Posterior vena cava (tissue), 2 donors: ENCODE data around the gene ZEB1. TPM values are rescaled to one million over a fixed set of nuclear protein-coding genes. Genes with fewer than 3 reads are reported as not detected.
"Not testable (repeated sequence)": the region's sequence is repeated elsewhere in the genome, so short reads cannot be mapped to it uniquely, and the experiment has no call there.

Experiments used
- DNase-seq: peaks from one replicate; pipeline ENCODE4 v3.0.0-alpha.2; 2020; ENCODE audit warnings: low spot score
- intact Hi-C, 2 donors: fragments of 100-400 bp; cut with DNase I; formaldehyde crosslinking; loops; one replicate each; pipeline versions ENCODE4 v1.14.1 to v1.14.2; 2022 to 2023
- total RNA-seq, 2 donors: library from RNA; stranded (reverse); fragmentation: NEBNext Ultra II Directional; extraction: Animal tissue kit (Norgen Biotek cat#: 25700); gene quantifications; one replicate each; pipeline ENCODE4 v1.2.1, GENCODE V29; 2021
- donor health status: DM: yes; HTN: yes; CAD: no.
- donor health status: DM: yes; HTN: yes; CAD: no.

Gene ZEB1
- total RNA-seq, 2 donors from 2014 or later = 118 to 141 TPM

- intact Hi-C loops = no loop called here
- DNase-seq = no peak
These were observed 207.7 kb downstream of the ZEB1 start for GRCh38 chr10:31526681-31527080.

- no peak for DNase-seq
- intact Hi-C loops = no loop called here
These were observed 209.8 kb downstream of the ZEB1 start for GRCh38 chr10:31528831-31529230.

GRCh38 chr10:31536302-31536701 is 217.3 kb downstream of the ZEB1 start:
- no peak for DNase-seq

GRCh38 chr10:31549896-31550295 is 230.9 kb downstream of the ZEB1 start:
- no peak for DNase-seq
- intact Hi-C loops = no loop called here

More at GRCh38 chr10:31536302-31536701, 217.3 kb downstream of the ZEB1 start:
- intact Hi-C loops = no loop called here

GRCh38 chr10:31554556-31554955 is 235.5 kb downstream of the ZEB1 start:
- intact Hi-C loops = no loop called here
- no peak for DNase-seq

GRCh38 chr10:31557854-31558253 is 238.8 kb downstream of the ZEB1 start:
- no peak for DNase-seq
- intact Hi-C loops = no loop called here

GRCh38 chr10:31568252-31568861 is 249.3 kb downstream of the ZEB1 start:
- intact Hi-C loops = not testable (repeated sequence)

GRCh38 chr10:31574577-31574976 is 255.6 kb downstream of the ZEB1 start:
- intact Hi-C loops = no loop called here

More at GRCh38 chr10:31568252-31568861, 249.3 kb downstream of the ZEB1 start:
- DNase-seq = not testable (repeated sequence)

GRCh38 chr10:31578181-31578852 is 259.3 kb downstream of the ZEB1 start:
- intact Hi-C loops = no loop called here
- DNase-seq = no peak

More at GRCh38 chr10:31574577-31574976, 255.6 kb downstream of the ZEB1 start:
- DNase-seq = no peak

GRCh38 chr10:31578951-31579350 is 259.9 kb downstream of the ZEB1 start:
- intact Hi-C loops = no loop called here
- no peak for DNase-seq
